ENCODE data around the gene MAD2L2. TPM values are rescaled to one million over a fixed set of nuclear protein-coding genes. Genes with fewer than 3 reads are reported as not detected.
A peak's percentile ranks its signal among the peaks of the same experiment; 100 is the strongest.

MAD2L2 gene
- total RNA-seq, 6 experiments from 2014 or later, result 18.0 to 66.4 (median 29.7) TPM

DNA sequence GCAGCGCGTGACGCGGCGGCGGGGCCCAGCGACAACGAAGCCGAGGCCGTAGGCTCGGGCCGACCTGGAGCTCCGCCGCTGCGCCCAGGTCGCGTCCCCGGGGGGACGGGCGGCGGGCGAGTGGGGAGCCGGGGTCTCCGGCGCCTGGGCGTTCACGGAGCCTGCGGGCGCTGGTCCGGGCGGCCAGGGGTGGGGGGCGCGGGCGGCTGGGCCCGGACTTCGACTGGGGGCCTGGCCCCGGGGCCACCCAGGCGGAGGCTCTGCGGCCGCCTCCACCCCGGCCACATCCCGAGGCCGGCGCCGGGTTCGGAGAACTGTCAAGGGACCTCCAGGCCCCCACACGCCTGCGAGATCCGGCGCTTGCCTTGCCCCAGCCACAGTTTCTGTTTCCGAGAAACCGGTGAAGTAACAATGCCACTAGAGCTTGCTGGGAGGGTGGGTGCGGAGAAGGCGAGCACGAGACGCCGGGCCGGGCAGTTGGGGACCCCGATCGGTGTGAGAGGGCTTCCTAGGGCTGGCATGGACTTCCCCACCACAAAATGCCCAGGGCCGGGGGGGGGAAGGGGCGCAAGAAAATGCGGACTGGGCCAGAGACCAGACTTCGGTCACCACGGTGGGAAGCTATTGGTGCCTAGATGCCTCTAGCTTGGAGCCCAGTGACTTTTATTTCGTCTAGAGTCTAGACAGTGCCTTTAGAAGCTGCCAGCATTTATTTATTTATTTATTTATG, 16.4 kb downstream of the MAD2L2 start:
- Histone ChIP-seq H3K4me1 (peaks cover 0 to 6% (median 0%) of the 10 kb centered on the region in 4 donors), H3K9me3 (no peaks in the 10 kb centered on the region), H3K4me3 (peak overlapping the region; percentile 45 to 68 (median 54)), H3K27me3 (no peaks in the 10 kb centered on the region), H3K27ac (peak overlapping the region; percentile 66 to 82 (median 78)), H3K36me3 (no peaks in the 10 kb centered on the region)
- 0% methylated on average over 8 of the region's 66 CpGs for WGBS (ENCODE audit: insufficient coverage, low coverage, low lambda C conversion rate, missing lambda C conversion rate)
- ATAC-seq, result peak; percentile 45 to 60 (median 54)
- intact Hi-C loops (cut with DNase I), result no loop called here
- TF ChIP-seq POLR2A (IDR thresholded peaks at IDR 0.05), result no peak
- TF ChIP-seq, protein P1, sequence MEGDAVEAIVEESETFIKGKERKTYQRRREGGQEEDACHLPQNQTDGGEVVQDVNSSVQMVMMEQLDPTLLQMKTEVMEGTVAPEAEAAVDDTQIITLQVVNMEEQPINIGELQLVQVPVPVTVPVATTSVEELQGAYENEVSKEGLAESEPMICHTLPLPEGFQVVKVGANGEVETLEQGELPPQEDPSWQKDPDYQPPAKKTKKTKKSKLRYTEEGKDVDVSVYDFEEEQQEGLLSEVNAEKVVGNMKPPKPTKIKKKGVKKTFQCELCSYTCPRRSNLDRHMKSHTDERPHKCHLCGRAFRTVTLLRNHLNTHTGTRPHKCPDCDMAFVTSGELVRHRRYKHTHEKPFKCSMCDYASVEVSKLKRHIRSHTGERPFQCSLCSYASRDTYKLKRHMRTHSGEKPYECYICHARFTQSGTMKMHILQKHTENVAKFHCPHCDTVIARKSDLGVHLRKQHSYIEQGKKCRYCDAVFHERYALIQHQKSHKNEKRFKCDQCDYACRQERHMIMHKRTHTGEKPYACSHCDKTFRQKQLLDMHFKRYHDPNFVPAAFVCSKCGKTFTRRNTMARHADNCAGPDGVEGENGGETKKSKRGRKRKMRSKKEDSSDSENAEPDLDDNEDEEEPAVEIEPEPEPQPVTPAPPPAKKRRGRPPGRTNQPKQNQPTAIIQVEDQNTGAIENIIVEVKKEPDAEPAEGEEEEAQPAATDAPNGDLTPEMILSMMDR (IDR thresholded peaks at IDR 0.05), result no peak
- peak in 1 of 3 donors; percentile 56 for DNase-seq

DNA sequence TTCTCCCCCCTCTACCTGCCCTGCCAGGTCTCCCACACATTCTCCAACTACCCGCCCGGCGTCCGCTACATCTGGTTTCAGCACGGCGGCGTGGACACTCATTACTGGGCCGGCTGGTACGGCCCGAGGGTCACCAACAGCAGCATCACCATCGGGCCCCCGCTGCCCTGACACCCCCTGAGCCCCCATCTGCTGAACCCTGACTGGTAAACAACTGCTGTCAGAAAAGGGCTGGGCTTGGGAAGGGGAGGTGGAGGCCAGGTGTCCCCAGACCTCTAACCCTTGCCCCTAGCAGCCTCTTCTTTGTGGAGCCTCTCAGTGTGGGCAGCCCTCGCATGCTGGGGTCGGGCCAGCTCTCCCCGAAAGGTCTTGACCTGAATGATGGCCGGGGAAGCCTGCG, 19.8 kb downstream of the MAD2L2 start:
- Histone ChIP-seq H3K9me3 (no peaks in the 10 kb centered on the region), H3K36me3 (no peaks in the 10 kb centered on the region), H3K4me3 (no peak overlapping the region), H3K27me3 (no peaks in the 10 kb centered on the region), H3K27ac (no peak overlapping the region), H3K4me1 (no peaks in the 10 kb centered on the region)
- DNase-seq, result no peak
- TF ChIP-seq POLR2A (IDR thresholded peaks at IDR 0.05), result no peak
- TF ChIP-seq, protein P1 (IDR thresholded peaks at IDR 0.05), result no peak
- intact Hi-C loops (cut with DNase I), result no loop called here
- WGBS (ENCODE audit: insufficient coverage, low coverage, low lambda C conversion rate, missing lambda C conversion rate), result 87% methylated on average over 4 of the region's 17 CpGs
- ATAC-seq, result no peak

DNA sequence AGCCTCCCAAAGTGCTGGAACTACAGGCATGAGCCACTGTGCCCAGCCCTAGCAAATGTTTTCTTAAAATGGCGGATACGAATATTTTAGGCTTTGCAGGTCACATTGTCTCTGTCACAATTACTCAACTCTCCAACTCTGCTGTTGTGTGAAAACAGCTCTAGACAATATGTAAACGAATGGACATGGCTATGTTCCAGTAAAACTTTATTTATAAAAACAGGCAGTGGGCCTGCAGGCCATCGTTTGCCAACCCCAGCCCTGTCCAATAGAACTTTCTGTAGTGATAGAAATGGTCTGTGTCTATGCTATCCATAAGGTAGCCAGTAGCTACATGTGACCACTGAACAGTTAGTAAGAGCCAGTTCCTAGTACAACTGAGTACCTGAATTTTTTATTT, 21.2 kb downstream of the MAD2L2 start:
- Histone ChIP-seq H3K27ac (no peak overlapping the region), H3K9me3 (no peaks in the 10 kb centered on the region), H3K27me3 (no peaks in the 10 kb centered on the region), H3K36me3 (no peaks in the 10 kb centered on the region), H3K4me1 (peaks cover 0 to 7% (median 0%) of the 10 kb centered on the region in 4 donors), H3K4me3 (no peak overlapping the region)
- 58% methylated on average over 4 of the region's 4 CpGs for WGBS (ENCODE audit: insufficient coverage, low coverage, low lambda C conversion rate, missing lambda C conversion rate)
- intact Hi-C loops (cut with DNase I), result no loop called here
- no peak for TF ChIP-seq POLR2A (IDR thresholded peaks at IDR 0.05)
- TF ChIP-seq, protein P1 (IDR thresholded peaks at IDR 0.05), result no peak
- ATAC-seq (no peak), DNase-seq (no peak)

DNA sequence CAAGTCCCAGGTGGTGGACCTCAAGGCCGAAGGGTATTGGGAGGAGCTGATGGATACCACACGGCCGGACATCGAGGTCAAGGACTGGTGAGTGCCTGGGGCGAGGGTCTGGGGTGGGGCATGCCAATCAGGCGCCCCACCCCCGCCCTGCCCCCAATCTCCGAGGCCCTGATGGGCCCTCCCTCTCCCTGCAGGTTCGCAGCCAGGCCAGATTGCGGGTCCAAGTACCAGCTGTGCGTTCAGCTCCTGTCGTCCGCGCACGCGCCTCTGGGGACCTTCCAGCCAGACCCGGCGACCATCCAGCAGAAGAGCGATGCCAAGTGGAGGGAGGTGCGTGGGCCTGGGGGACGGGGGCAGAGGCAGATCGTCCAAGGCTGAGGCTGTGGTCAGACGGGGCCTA, 22.4 kb downstream of the MAD2L2 start:
- Histone ChIP-seq H3K9me3 (no peaks in the 10 kb centered on the region), H3K4me3 (no peak overlapping the region), H3K36me3 (no peaks in the 10 kb centered on the region), H3K27me3 (no peaks in the 10 kb centered on the region), H3K27ac (no peak overlapping the region), H3K4me1 (peaks cover 0 to 7% (median 0%) of the 10 kb centered on the region in 4 donors)
- intact Hi-C loops (cut with DNase I), result no loop called here
- ATAC-seq (no peak), DNase-seq (no peak)
- 93% methylated on average over 5 of the region's 23 CpGs for WGBS (ENCODE audit: insufficient coverage, low coverage, low lambda C conversion rate, missing lambda C conversion rate)
- TF ChIP-seq POLR2A (IDR thresholded peaks at IDR 0.05), result no peak
- TF ChIP-seq, protein P1 (IDR thresholded peaks at IDR 0.05), result no peak

Data from right lobe of liver (tissue), 6 donors.